GM03348 (cell line): ENCODE results near the gene GTF3C4.
A peak's percentile ranks its signal among the peaks of the same experiment; 100 is the strongest.

Experiments
- DNase-seq: peaks from one replicate; pipeline ENCODE4 v3.0.0; 2012; ENCODE audit warnings: low spot score

The GTF3C4 gene

GRCh38 chr9:132670457-132671391 lies at the start of gene GTF3C4:
GTF3C4 (plus strand) TSS chr9:132670464; CDS start chr9:132670599, 135 bp downstream.
- DNase-seq = peak; percentile 50

- no peak for DNase-seq
Observed at GRCh38 chr9:132622159-132622558, 48.1 kb upstream of the GTF3C4 start.

GRCh38 chr9:132626285-132626684 lies 44.0 kb upstream of the GTF3C4 start:
- no peak for DNase-seq

- DNase-seq = no peak
Observed at GRCh38 chr9:132627106-132627505, 43.2 kb upstream of the GTF3C4 start.

- DNase-seq = no peak
Observed at GRCh38 chr9:132627594-132627993, 42.7 kb upstream of the GTF3C4 start.

- DNase-seq = no peak
Observed at GRCh38 chr9:132628746-132629145, 41.5 kb upstream of the GTF3C4 start.

- DNase-seq = no peak
Observed at GRCh38 chr9:132630116-132630515, 40.1 kb upstream of the GTF3C4 start.

- DNase-seq = no peak
Observed at GRCh38 chr9:132630811-132631210, 39.5 kb upstream of the GTF3C4 start.

GRCh38 chr9:132631280-132631679 lies 39.0 kb upstream of the GTF3C4 start:
- peak; percentile 34 for DNase-seq

- no peak for DNase-seq
Observed at GRCh38 chr9:132631685-132632084, 38.6 kb upstream of the GTF3C4 start.

- DNase-seq = no peak
Observed at GRCh38 chr9:132632413-132633129, 37.7 kb upstream of the GTF3C4 start.

GRCh38 chr9:132634327-132634726 lies 35.9 kb upstream of the GTF3C4 start:
- no peak for DNase-seq

GRCh38 chr9:132637351-132637750 lies 32.9 kb upstream of the GTF3C4 start:
- no peak for DNase-seq

- no peak for DNase-seq
Observed at GRCh38 chr9:132637801-132638200, 32.5 kb upstream of the GTF3C4 start.

GRCh38 chr9:132638240-132638639 lies 32.0 kb upstream of the GTF3C4 start:
- peak; percentile 20 for DNase-seq

- no peak for DNase-seq
Observed at GRCh38 chr9:132639322-132639721, 30.9 kb upstream of the GTF3C4 start.

- DNase-seq = no peak
Observed at GRCh38 chr9:132641216-132641615, 29.0 kb upstream of the GTF3C4 start.

- DNase-seq = no peak
Observed at GRCh38 chr9:132644251-132644650, 26.0 kb upstream of the GTF3C4 start.

- DNase-seq = no peak
Observed at GRCh38 chr9:132645306-132645705, 25.0 kb upstream of the GTF3C4 start.

- DNase-seq = no peak
Observed at GRCh38 chr9:132645711-132646110, 24.6 kb upstream of the GTF3C4 start.

GRCh38 chr9:132646726-132647125 lies 23.5 kb upstream of the GTF3C4 start:
- DNase-seq = no peak

GRCh38 chr9:132647355-132647754 lies 22.9 kb upstream of the GTF3C4 start:
- peak; percentile 93 for DNase-seq

- no peak for DNase-seq
Observed at GRCh38 chr9:132647806-132648205, 22.5 kb upstream of the GTF3C4 start.
